Loucy (cell line): ENCODE results near the gene EEFSEC.

ENCODE experiments used
- H2AFZ ChIP-seq: fragments of 200-600 bp; sonication (generic); 2 replicates; pipeline ENCODE4 v1.6.0; 2016; ENCODE audit warnings: antibody characterized with exemption, mild to moderate bottlenecking, low read length, moderate library complexity
- H3F3A ChIP-seq: fragments of 200-600 bp; 2 replicates; pipeline ENCODE4 v1.6.0; 2016; ENCODE audit warnings: antibody characterized with exemption, low read depth, mild to moderate bottlenecking
- H3K27me3 ChIP-seq: fragments of 200-600 bp; sonication (generic); 2 replicates; pipeline ENCODE4 v1.6.1; 2014; ENCODE audit warnings: low read length, mild to moderate bottlenecking; ENCODE audit not compliant: insufficient read depth, poor library complexity, severe bottlenecking
- H3K36me3 ChIP-seq: fragments of 200-600 bp; sonication (generic); 2 replicates; pipeline ENCODE4 v1.6.1; 2016; ENCODE audit warnings: low read length; ENCODE audit not compliant: insufficient read depth
- H3K4me1 ChIP-seq: fragments of 200-600 bp; sonication (generic); 2 replicates; pipeline ENCODE4 v1.5.1; 2014; ENCODE audit warnings: low read length, mild to moderate bottlenecking; ENCODE audit not compliant: insufficient read depth, poor library complexity, severe bottlenecking
- H3K4me2 ChIP-seq: fragments of 200-600 bp; sonication (generic); 2 replicates; pipeline ENCODE4 v1.6.0; 2014; ENCODE audit warnings: antibody characterized with exemption, low read length, low read depth, mild to moderate bottlenecking; ENCODE audit not compliant: poor library complexity, severe bottlenecking
- H3K4me3 ChIP-seq: fragments of 200-600 bp; sonication (generic); 2 replicates; pipeline ENCODE4 v1.5.1; 2014; ENCODE audit warnings: low read length, mild to moderate bottlenecking, mixed read lengths; ENCODE audit not compliant: poor library complexity, severe bottlenecking
- H3K79me2 ChIP-seq: fragments of 200-600 bp; sonication (generic); 2 replicates; pipeline ENCODE4 v1.6.1; 2014; ENCODE audit warnings: low read length; ENCODE audit not compliant: insufficient read depth
- H3K9ac ChIP-seq: fragments of 200-600 bp; sonication (generic); 2 replicates; pipeline ENCODE4 v1.6.0; 2014; ENCODE audit warnings: mild to moderate bottlenecking, low read depth, low read length, moderate library complexity; ENCODE audit not compliant: poor library complexity, severe bottlenecking
- H3K9me2 ChIP-seq: fragments of 200-600 bp; sonication (generic); replicated peaks from 2 replicates; pipeline ENCODE4 v1.6.1; 2016; ENCODE audit warnings: low read depth, low read length, mixed read lengths
- H3K9me3 ChIP-seq: fragments of 200-600 bp; sonication (generic); 2 replicates; pipeline ENCODE4 v1.6.1; 2014; ENCODE audit warnings: mild to moderate bottlenecking, antibody characterized with exemption, low read length, low read depth; ENCODE audit not compliant: insufficient read depth
- H4K20me1 ChIP-seq: fragments of 200-600 bp; sonication (generic); 2 replicates; pipeline ENCODE4 v1.6.0; 2014; ENCODE audit warnings: antibody characterized with exemption, low read length, mild to moderate bottlenecking; ENCODE audit not compliant: insufficient read depth, poor library complexity, severe bottlenecking
- EZH2phosphoT487 ChIP-seq: fragments of 200-600 bp; IDR thresholded peaks from 2 replicates; pipeline ENCODE4 v1.6.1; 2018; ENCODE audit warnings: antibody characterized with exemption, mild to moderate bottlenecking, moderate library complexity, borderline replicate concordance
- TF ChIP-seq, protein P1 (sequence below): fragments of 200-600 bp; sonication (generic); conservative IDR thresholded peaks from 2 replicates; pipeline ENCODE4 v1.5.1; 2014; ENCODE audit warnings: mild to moderate bottlenecking, antibody characterized with exemption, low read length

EEFSEC gene

GRCh38 chr3:128376516-128376915 lies 223.2 kb downstream of the EEFSEC start:
- Histone ChIP-seq H3K9ac (no peak overlapping the region), H3K9me3 (no peaks in the 10 kb centered on the region), H3F3A (no peaks in the 10 kb centered on the region), H3K4me3 (no peak overlapping the region), H2AFZ (no peak overlapping the region), H4K20me1 (no peaks in the 10 kb centered on the region), H3K9me2 (no peaks in the 10 kb centered on the region), H3K27me3 (no peaks in the 10 kb centered on the region), H3K79me2 (no peaks in the 10 kb centered on the region), H3K4me1 (peaks cover 40% of the 10 kb centered on the region), H3K36me3 (no peaks in the 10 kb centered on the region), H3K4me2 (no peak overlapping the region)
- TF ChIP-seq, protein P1, sequence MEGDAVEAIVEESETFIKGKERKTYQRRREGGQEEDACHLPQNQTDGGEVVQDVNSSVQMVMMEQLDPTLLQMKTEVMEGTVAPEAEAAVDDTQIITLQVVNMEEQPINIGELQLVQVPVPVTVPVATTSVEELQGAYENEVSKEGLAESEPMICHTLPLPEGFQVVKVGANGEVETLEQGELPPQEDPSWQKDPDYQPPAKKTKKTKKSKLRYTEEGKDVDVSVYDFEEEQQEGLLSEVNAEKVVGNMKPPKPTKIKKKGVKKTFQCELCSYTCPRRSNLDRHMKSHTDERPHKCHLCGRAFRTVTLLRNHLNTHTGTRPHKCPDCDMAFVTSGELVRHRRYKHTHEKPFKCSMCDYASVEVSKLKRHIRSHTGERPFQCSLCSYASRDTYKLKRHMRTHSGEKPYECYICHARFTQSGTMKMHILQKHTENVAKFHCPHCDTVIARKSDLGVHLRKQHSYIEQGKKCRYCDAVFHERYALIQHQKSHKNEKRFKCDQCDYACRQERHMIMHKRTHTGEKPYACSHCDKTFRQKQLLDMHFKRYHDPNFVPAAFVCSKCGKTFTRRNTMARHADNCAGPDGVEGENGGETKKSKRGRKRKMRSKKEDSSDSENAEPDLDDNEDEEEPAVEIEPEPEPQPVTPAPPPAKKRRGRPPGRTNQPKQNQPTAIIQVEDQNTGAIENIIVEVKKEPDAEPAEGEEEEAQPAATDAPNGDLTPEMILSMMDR = no peak
- TF ChIP-seq EZH2phosphoT487 = no peak

- H3K4me2 ChIP-seq = no peak overlapping the region
- H3K9me3 ChIP-seq = no peaks in the 10 kb centered on the region
- H3K27me3 ChIP-seq = no peaks in the 10 kb centered on the region
- no peaks in the 10 kb centered on the region for H3K36me3 ChIP-seq
- no peaks in the 10 kb centered on the region for H3K9me2 ChIP-seq
- no peaks in the 10 kb centered on the region for H3F3A ChIP-seq
- no peak overlapping the region for H3K9ac ChIP-seq
- H3K4me3 ChIP-seq = no peak overlapping the region
- no peaks in the 10 kb centered on the region for H3K79me2 ChIP-seq
- TF ChIP-seq, protein P1 = no peak
- no peak for TF ChIP-seq EZH2phosphoT487
- H3K4me1 ChIP-seq = peaks cover 46% of the 10 kb centered on the region
- H4K20me1 ChIP-seq = no peaks in the 10 kb centered on the region
- H2AFZ ChIP-seq = no peak overlapping the region
Observed at GRCh38 chr3:128378631-128379347, 225.5 kb downstream of the EEFSEC start.

- no peak overlapping the region for H3K4me3 ChIP-seq
- H4K20me1 ChIP-seq = no peaks in the 10 kb centered on the region
- H3K36me3 ChIP-seq = no peaks in the 10 kb centered on the region
- H2AFZ ChIP-seq = no peak overlapping the region
- no peaks in the 10 kb centered on the region for H3K9me3 ChIP-seq
- H3K4me2 ChIP-seq = no peak overlapping the region
- H3K79me2 ChIP-seq = no peaks in the 10 kb centered on the region
- no peaks in the 10 kb centered on the region for H3K9me2 ChIP-seq
- no peak for TF ChIP-seq EZH2phosphoT487
- TF ChIP-seq, protein P1 = no peak
- no peaks in the 10 kb centered on the region for H3F3A ChIP-seq
- no peaks in the 10 kb centered on the region for H3K27me3 ChIP-seq
- H3K4me1 ChIP-seq = peaks cover 52% of the 10 kb centered on the region
- H3K9ac ChIP-seq = no peak overlapping the region
Observed at GRCh38 chr3:128379367-128380160, 226.3 kb downstream of the EEFSEC start.
